CD1c-positive myeloid dendritic cell (primary cell): Measurements from ENCODE around the gene LAMA4.

Experiments used
- DNase-seq: peaks from one replicate; pipeline ENCODE4 v3.0.0-alpha.2; 2016; ENCODE audit errors: extremely low spot score

LAMA4 gene

GRCh38 chr6:112193117-112193516, 61.2 kb downstream of the LAMA4 start:
- no peak for DNase-seq

GRCh38 chr6:112191509-112192020, 62.8 kb downstream of the LAMA4 start:
- no peak for DNase-seq

- no peak for DNase-seq
Measured at GRCh38 chr6:112190164-112190563, 64.2 kb downstream of the LAMA4 start.

- DNase-seq, result no peak
Measured at GRCh38 chr6:112189494-112189893, 64.9 kb downstream of the LAMA4 start.

- no peak for DNase-seq
Measured at GRCh38 chr6:112188906-112189305, 65.5 kb downstream of the LAMA4 start.

GRCh38 chr6:112187736-112188135, 66.6 kb downstream of the LAMA4 start:
- no peak for DNase-seq

GRCh38 chr6:112184951-112185350, 69.4 kb downstream of the LAMA4 start:
- no peak for DNase-seq

- no peak for DNase-seq
Measured at GRCh38 chr6:112183271-112183671, 71.1 kb downstream of the LAMA4 start.

- DNase-seq, result no peak
Measured at GRCh38 chr6:112181130-112181529, 73.2 kb downstream of the LAMA4 start.

- peak; percentile 82 for DNase-seq
Measured at GRCh38 chr6:112180095-112180820, 74.1 kb downstream of the LAMA4 start.

GRCh38 chr6:112179631-112180030, 74.7 kb downstream of the LAMA4 start:
- no peak for DNase-seq

GRCh38 chr6:112178846-112179245, 75.5 kb downstream of the LAMA4 start:
- DNase-seq, result no peak

GRCh38 chr6:112177092-112177491, 77.3 kb downstream of the LAMA4 start:
- no peak for DNase-seq

GRCh38 chr6:112176175-112176574, 78.2 kb downstream of the LAMA4 start:
- DNase-seq, result no peak

GRCh38 chr6:112173221-112173804, 81.1 kb downstream of the LAMA4 start:
- DNase-seq, result no peak

- no peak for DNase-seq
Measured at GRCh38 chr6:112172540-112172939, 81.8 kb downstream of the LAMA4 start.

- no peak for DNase-seq
Measured at GRCh38 chr6:112169541-112169940, 84.8 kb downstream of the LAMA4 start.

GRCh38 chr6:112163295-112164257, 90.8 kb downstream of the LAMA4 start:
- DNase-seq, result peak; percentile 80

- no peak for DNase-seq
Measured at GRCh38 chr6:112160745-112161144, 93.6 kb downstream of the LAMA4 start.

- no peak for DNase-seq
Measured at GRCh38 chr6:112156668-112157067, 97.7 kb downstream of the LAMA4 start.

GRCh38 chr6:112155886-112156285, 98.5 kb downstream of the LAMA4 start:
- no peak for DNase-seq

GRCh38 chr6:112154711-112155110, 99.7 kb downstream of the LAMA4 start:
- DNase-seq, result no peak
